GM12874 (cell line): ENCODE measurements around the gene CARD10.
A peak's percentile ranks its signal among the peaks of the same experiment; 100 is the strongest.

ENCODE experiments used
- CTCF ChIP-seq: IDR thresholded peaks from 2 replicates; pipeline ENCODE4 v1.5.1; 2011; ENCODE audit warnings: low read depth, mild to moderate bottlenecking, control low read depth, low read length, moderate library complexity; ENCODE audit not compliant: insufficient read depth

The CARD10 gene

DNA sequence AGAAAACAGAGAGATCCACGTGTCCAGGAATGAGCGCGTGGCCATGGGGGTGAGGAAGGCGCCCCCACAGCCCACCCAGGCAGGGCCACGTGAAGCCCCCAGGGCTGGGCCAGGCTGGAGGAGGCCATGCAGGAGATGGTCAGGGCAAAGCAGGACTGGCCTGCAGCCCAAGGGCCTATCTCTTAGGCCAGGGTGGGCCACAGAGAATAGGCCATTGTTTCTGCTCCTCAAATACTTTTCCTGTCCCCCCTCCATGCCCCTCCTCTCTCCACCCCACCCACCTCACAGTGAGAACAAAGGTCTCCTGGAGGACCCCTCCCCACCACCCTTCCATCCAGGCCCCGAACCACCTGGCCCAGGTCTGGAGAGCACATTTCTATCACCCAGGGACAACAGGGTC, 32.8 kb upstream of the CARD10 start:
- no peak for TF ChIP-seq CTCF

- no peak for TF ChIP-seq CTCF
These were observed 30.5 kb upstream of the CARD10 start for GRCh38 chr22:37549704-37550059.

GRCh38 chr22:37547251-37547741, 28.1 kb upstream of the CARD10 start:
- TF ChIP-seq CTCF: no peak

GRCh38 chr22:37546437-37547250, 27.4 kb upstream of the CARD10 start:
- TF ChIP-seq CTCF: no peak

- no peak for TF ChIP-seq CTCF
These were observed 26.7 kb upstream of the CARD10 start for GRCh38 chr22:37545703-37546436.

- TF ChIP-seq CTCF: peak; percentile 77
These were observed 25.9 kb upstream of the CARD10 start for GRCh38 chr22:37544955-37545702.

DNA sequence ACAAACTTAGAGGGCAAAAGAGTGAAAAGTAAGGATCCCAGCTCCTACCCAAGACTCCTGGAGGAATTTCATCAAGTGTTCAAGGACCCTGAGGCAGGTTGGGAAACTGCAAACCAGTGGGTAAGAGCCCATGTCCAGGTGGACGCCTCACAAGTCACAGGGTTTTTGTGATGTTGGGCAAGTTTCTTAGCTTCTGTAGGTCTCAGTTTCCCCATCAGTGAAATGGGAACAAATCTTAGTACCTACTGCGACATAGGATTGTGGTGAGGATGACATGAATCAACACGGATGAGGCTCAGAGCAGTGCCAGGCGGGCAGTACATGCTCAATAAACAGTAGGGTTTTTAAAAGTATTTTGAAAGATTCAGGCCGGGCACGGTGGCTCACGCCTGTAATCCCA, 23.7 kb upstream of the CARD10 start:
- no peak for TF ChIP-seq CTCF
